B cell (primary cell): ENCODE data around the gene TBC1D14. TPM values are rescaled to one million over a fixed set of nuclear protein-coding genes. Genes with fewer than 3 reads are reported as not detected.

Source experiments
- ATAC-seq: fragments of 200-7000 bp; cut with Tn5 transposase; one replicate; pipeline ENCODE4 v1.10.0; 2021; ENCODE audit warnings: low read depth, mild to moderate bottlenecking, moderate number of reproducible peaks, moderate library complexity
- CTCF ChIA-PET: fragments of 350-600 bp; sonication (Branson Sonifier 250); formaldehyde crosslinking; loops from one replicate; lab custom pipeline; 2021; ENCODE audit warnings: antibody characterized with exemption, inconsistent platforms; lab: Charles Lee
- POLR2A ChIA-PET: fragments of 350-600 bp; sonication (Branson Sonifier 250); formaldehyde crosslinking; loops from one replicate; lab custom pipeline; 2021; ENCODE audit warnings: antibody characterized with exemption; lab: Charles Lee
- DNase-seq: peaks from one replicate; pipeline ENCODE4 v3.0.0; 2013
- H2AFZ ChIP-seq: 2 replicates; pipeline ENCODE4 v1.6.1; 2012; ENCODE audit warnings: mild to moderate bottlenecking, low read depth, low read length; ENCODE audit not compliant: insufficient read depth, poor library complexity, severe bottlenecking
- H3K27ac ChIP-seq, 2 donors: 1 replicate in 1 of 2; 2 replicates in 1 of 2; pipeline ENCODE4 v1.5.1; 2012 to 2013; ENCODE audit warnings: low read length in 2 of 2, mild to moderate bottlenecking in 2 of 2, moderate library complexity in 1 of 2
- H3K27me3 ChIP-seq, 4 experiments: fragments of 200-600 bp in 1 of 4; sonication (generic) in 1 of 4; replicated peaks in 1 of 4; 1 replicate in 2 of 4; 2 replicates in 2 of 4; pipeline versions ENCODE4 v1.6.1 to v1.7.0; 2013 to 2016; ENCODE audit warnings: low read length in 3 of 4, mild to moderate bottlenecking in 2 of 4, mixed read lengths in 1 of 4, moderate library complexity in 1 of 4; ENCODE audit not compliant: insufficient read depth in 4 of 4, control insufficient read depth in 3 of 4; ENCODE audit errors: control extremely low read depth in 1 of 4
- H3K36me3 ChIP-seq, 2 experiments: replicated peaks in 1 of 2; 1 replicate in 1 of 2; 2 replicates in 1 of 2; pipeline versions ENCODE4 v1.6.1 to v1.7.1; 2013; ENCODE audit warnings: low read length in 1 of 2; ENCODE audit not compliant: insufficient read depth in 2 of 2, control insufficient read depth in 1 of 2; ENCODE audit errors: control extremely low read depth in 1 of 2, extremely low read depth in 1 of 2
- H3K4me1 ChIP-seq, 2 donors: fragments of 200-600 bp in 1 of 2; sonication (generic) in 1 of 2; 1 replicate in 1 of 2; 2 replicates in 1 of 2; pipeline versions ENCODE4 v1.5.1 to v1.6.1; 2013 to 2017; ENCODE audit warnings: low read length in 2 of 2; ENCODE audit not compliant: control insufficient read depth in 2 of 2, insufficient read depth in 2 of 2
- H3K4me2 ChIP-seq: replicated peaks from 2 replicates; pipeline ENCODE3; 2012; ENCODE audit warnings: mild to moderate bottlenecking, low read depth, low read length; ENCODE audit not compliant: poor library complexity, severe bottlenecking
- H3K4me3 ChIP-seq, 5 experiments: fragments of 200-600 bp in 1 of 5; sonication (generic) in 1 of 5; 1 replicate in 3 of 5; 2 replicates in 2 of 5; pipeline versions ENCODE4 v1.5.1 to v1.7.0; 2011 to 2016; ENCODE audit warnings: low read length in 4 of 5, mild to moderate bottlenecking in 4 of 5, low read depth in 2 of 5, control low read depth in 1 of 5, moderate library complexity in 1 of 5; ENCODE audit not compliant: insufficient read depth in 1 of 5; ENCODE audit errors: control extremely low read depth in 1 of 5, extremely low read depth in 1 of 5
- H3K79me2 ChIP-seq: fragments of 200-600 bp; sonication (generic); one replicate; pipeline ENCODE4 v1.6.0; 2016; ENCODE audit warnings: low read length; ENCODE audit not compliant: control insufficient read depth, insufficient read depth
- H3K9ac ChIP-seq: fragments of 200-600 bp; sonication (generic); 2 replicates; pipeline ENCODE4 v1.6.1; 2017; ENCODE audit warnings: mild to moderate bottlenecking, low read length, moderate library complexity
- H3K9me3 ChIP-seq, 3 donors: one replicate each; pipeline versions ENCODE4 v1.6.1 to v1.7.1; 2013; ENCODE audit warnings: low read length in 2 of 3; ENCODE audit not compliant: control insufficient read depth in 2 of 3, insufficient read depth in 1 of 3; ENCODE audit errors: control extremely low read depth in 1 of 3
- H4K20me1 ChIP-seq: 2 replicates; pipeline ENCODE4 v1.6.0; 2012; ENCODE audit warnings: mild to moderate bottlenecking, low read length; ENCODE audit not compliant: insufficient read depth, control insufficient read depth, poor library complexity, severe bottlenecking
- H3K27ac Mint-ChIP-seq: one replicate; pipeline ENCODE4 v1.8.0; 2021; ENCODE audit warnings: mixed read lengths
- H3K27me3 Mint-ChIP-seq: one replicate; pipeline ENCODE4 v1.8.0; 2021; ENCODE audit warnings: mixed read lengths
- H3K4me1 Mint-ChIP-seq: one replicate; pipeline ENCODE4 v1.8.0; 2021; ENCODE audit warnings: mixed read lengths
- H3K4me3 Mint-ChIP-seq: one replicate; pipeline ENCODE4 v1.8.0; 2021; ENCODE audit warnings: mixed read lengths
- H3K9me3 Mint-ChIP-seq: one replicate; pipeline ENCODE4 v1.8.0; 2022; ENCODE audit warnings: mixed read lengths; ENCODE audit not compliant: insufficient read depth
- EZH2 ChIP-seq: IDR thresholded peaks from 2 replicates; pipeline ENCODE4 v1.6.1; 2012; ENCODE audit warnings: borderline replicate concordance, low read depth, mild to moderate bottlenecking, moderate library complexity, low read length; ENCODE audit not compliant: insufficient read depth, poor library complexity, severe bottlenecking
- WGBS: methylation state at CpG from one replicate; pipeline ENCODE4 v1.1.5; 2013; ENCODE audit warnings: missing lambda C conversion rate; ENCODE audit not compliant: insufficient coverage; 5-methylcytosine and 5-hydroxymethylcytosine counted together
- intact Hi-C: fragments of 100-400 bp; cut with micrococcal nuclease; formaldehyde crosslinking; loops from one replicate; pipeline ENCODE4 v1.10.0; 2022
- polyA plus RNA-seq: library from polyadenylated mRNA; depleted of rRNA; stranded (reverse); fragments of >200 nt; gene quantifications from 2 replicates; pipeline ENCODE4 v1.2.3, GENCODE V29; 2012
- total RNA-seq, 2 donors: library from RNA; stranded (reverse); fragments of 120-200 nt in 1 of 2; gene quantifications; 1 replicate in 1 of 2; 2 replicates in 1 of 2; pipeline versions ENCODE4 v1.2.3 to v1.2.4, GENCODE V29; 2013 to 2022
- TF ChIP-seq, protein P1 (sequence below): fragments of 200-600 bp; IDR thresholded peaks from one replicate; pipeline ENCODE4 v1.8.0; 2022; ENCODE audit warnings: antibody characterized with exemption, mild to moderate bottlenecking

The TBC1D14 gene
- total and polyA plus RNA-seq, 2 donors (not counting 1 experiment from before 2014, with no cell fraction given) = 21.9 to 42.0 TPM

DNA sequence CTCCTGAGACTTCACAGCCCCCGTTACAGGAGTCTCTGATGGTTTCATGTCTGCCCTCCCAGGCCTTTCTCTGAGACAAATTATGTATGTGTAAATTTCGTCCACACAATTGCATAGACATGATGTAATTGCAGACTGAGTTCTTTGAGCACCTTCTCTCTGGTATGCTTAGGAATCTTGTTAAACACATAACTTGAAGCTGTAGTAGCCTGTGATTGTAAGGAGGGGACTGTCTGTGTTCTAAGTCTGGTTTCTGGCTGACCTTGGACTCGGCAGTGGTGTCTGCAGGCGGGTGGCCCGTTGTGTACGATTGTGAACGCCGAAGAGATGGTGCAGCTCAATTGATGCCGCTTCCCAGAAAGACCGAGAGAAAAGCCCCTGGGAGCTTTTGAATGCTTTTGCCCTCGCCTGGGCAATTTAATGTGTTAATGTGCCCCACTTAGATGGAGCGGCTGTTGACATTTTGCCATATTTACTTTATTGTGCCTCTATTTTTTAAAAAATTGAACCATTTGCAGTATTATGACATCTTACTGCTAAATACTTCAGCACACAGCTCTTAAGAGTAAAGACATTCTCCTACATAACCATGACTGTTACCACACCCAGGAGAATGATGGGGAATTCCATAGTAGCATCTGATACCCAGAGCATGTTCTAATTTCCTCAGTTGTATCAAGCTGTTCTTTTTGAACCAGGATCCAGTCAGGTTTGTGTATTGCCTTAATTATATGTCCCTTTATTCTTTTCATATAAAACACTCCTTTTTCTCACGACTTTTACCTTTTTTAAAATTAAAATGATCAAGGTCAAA is 75.2 kb downstream of the TBC1D14 start:
- Histone ChIP-seq H3K4me3 (no peak overlapping the region), H3K9ac (no peak overlapping the region), H3K27ac (peak overlapping the region in 1 of 2 donors; percentile 95), H3K9me3 (no peaks in the 10 kb centered on the region), H2AFZ (no peak overlapping the region), H3K4me1 (peaks cover 41 to 57% of the 10 kb centered on the region in 2 donors), H3K36me3 (peaks cover 0 to 2% of the 10 kb centered on the region in 2 experiments), H3K4me2 (peak overlapping the region; percentile 92), H3K79me2 (peaks cover 88% of the 10 kb centered on the region), H4K20me1 (peaks cover 21% of the 10 kb centered on the region), H3K27me3 (no peaks in the 10 kb centered on the region)
- DNase-seq (no peak), ATAC-seq (no peak)
- TF ChIP-seq, protein P1, sequence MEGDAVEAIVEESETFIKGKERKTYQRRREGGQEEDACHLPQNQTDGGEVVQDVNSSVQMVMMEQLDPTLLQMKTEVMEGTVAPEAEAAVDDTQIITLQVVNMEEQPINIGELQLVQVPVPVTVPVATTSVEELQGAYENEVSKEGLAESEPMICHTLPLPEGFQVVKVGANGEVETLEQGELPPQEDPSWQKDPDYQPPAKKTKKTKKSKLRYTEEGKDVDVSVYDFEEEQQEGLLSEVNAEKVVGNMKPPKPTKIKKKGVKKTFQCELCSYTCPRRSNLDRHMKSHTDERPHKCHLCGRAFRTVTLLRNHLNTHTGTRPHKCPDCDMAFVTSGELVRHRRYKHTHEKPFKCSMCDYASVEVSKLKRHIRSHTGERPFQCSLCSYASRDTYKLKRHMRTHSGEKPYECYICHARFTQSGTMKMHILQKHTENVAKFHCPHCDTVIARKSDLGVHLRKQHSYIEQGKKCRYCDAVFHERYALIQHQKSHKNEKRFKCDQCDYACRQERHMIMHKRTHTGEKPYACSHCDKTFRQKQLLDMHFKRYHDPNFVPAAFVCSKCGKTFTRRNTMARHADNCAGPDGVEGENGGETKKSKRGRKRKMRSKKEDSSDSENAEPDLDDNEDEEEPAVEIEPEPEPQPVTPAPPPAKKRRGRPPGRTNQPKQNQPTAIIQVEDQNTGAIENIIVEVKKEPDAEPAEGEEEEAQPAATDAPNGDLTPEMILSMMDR = no peak
- no peak for TF ChIP-seq EZH2
- intact Hi-C loops = no loop called here
- Mint-ChIP-seq H3K9me3 (no peaks in the 10 kb centered on the region), H3K4me1 (peaks cover 69% of the 10 kb centered on the region), H3K27ac (peak overlapping the region; percentile 50), H3K4me3 (peak overlapping the region; percentile 95), H3K27me3 (no peaks in the 10 kb centered on the region)
- ChIA-PET POLR2A (interaction anchor here (1.0 to 1.2 kb wide), 3 partner anchors 14 to 83 kb away, joined by 3 to 5 read pairs (median 4); partner anchors contain the start of genes GRPEL1 and TBC1D14), CTCF (interaction anchor here (1.6 to 3.5 kb wide), 2 partner anchors 11 to 86 kb away, joined by 7 to 20 read pairs; no protein-coding TSS in a partner anchor)
- WGBS = 93% methylated on average over 10 of the region's 13 CpGs
